Fibroblast of villous mesenchyme (primary cell): ENCODE data around the gene SLC25A17. TPM values are rescaled to one million over a fixed set of nuclear protein-coding genes. Genes with fewer than 3 reads are reported as not detected.
"Not testable (repeated sequence)": the region's sequence is repeated elsewhere in the genome, so short reads cannot be mapped to it uniquely, and the experiment has no call there.

ENCODE experiments used
- DNase-seq: peaks from one replicate; pipeline ENCODE4 v3.0.0-alpha.2; 2010; ENCODE audit warnings: low read depth
- H3K4me3 ChIP-seq: 2 replicates; pipeline ENCODE4 v1.5.1; 2011; ENCODE audit warnings: low read depth, mild to moderate bottlenecking, low read length
- total RNA-seq: library from RNA; depleted of rRNA; stranded (reverse); fragments of >200 nt; gene quantifications from 2 replicates; pipeline ENCODE4 v1.2.3, GENCODE V29; 2012
- TF ChIP-seq, protein P1 (sequence below): IDR thresholded peaks from 2 replicates; pipeline ENCODE4 v1.5.1; 2012; ENCODE audit warnings: low read depth, mild to moderate bottlenecking, low read length; ENCODE audit not compliant: insufficient read depth

SLC25A17 gene
- total RNA-seq, 1 donor = 23.7 TPM

DNA sequence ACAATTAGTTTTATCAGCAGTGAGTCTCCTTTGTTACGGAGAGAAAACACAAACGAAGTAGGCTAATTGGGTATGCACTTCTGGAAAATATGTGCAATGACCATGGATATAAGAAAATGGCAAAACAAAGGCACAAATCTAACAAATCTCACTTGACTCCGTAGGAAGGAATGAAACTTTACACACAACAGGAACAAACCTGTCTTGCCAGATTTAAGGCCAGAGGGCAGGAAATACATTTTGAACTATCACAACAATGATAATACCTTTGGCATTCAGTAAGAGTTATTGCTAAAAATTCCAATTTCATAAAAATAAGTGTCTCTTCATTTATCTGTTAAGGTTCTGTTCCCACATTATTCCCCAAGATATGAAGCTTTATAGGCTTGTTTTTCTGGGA lies 36.6 kb downstream of the SLC25A17 start:
- TF ChIP-seq, protein P1, sequence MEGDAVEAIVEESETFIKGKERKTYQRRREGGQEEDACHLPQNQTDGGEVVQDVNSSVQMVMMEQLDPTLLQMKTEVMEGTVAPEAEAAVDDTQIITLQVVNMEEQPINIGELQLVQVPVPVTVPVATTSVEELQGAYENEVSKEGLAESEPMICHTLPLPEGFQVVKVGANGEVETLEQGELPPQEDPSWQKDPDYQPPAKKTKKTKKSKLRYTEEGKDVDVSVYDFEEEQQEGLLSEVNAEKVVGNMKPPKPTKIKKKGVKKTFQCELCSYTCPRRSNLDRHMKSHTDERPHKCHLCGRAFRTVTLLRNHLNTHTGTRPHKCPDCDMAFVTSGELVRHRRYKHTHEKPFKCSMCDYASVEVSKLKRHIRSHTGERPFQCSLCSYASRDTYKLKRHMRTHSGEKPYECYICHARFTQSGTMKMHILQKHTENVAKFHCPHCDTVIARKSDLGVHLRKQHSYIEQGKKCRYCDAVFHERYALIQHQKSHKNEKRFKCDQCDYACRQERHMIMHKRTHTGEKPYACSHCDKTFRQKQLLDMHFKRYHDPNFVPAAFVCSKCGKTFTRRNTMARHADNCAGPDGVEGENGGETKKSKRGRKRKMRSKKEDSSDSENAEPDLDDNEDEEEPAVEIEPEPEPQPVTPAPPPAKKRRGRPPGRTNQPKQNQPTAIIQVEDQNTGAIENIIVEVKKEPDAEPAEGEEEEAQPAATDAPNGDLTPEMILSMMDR = no peak
- no peak overlapping the region for H3K4me3 ChIP-seq
- peak; percentile 19 for DNase-seq

DNA sequence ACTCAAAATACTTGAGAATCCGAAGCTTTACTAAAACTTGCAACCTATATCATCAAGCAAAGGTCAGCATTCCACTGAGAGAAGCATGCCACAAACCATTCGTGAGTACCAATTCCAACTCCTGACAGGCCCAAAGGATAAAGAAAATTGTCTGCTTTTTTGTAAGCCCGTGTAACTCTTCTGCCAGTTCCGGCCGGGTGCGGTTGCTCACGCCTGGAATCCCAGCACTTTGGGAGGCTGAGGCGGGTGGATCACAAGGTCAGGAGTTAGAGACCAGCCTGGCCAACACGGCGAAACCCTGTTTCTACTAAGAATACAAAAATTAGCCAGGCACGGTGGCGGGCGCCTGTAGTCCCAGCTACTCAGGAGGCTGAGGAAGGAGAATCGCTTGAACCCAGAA lies 37.4 kb downstream of the SLC25A17 start:
- DNase-seq = peak; percentile 14
- H3K4me3 ChIP-seq = not testable (repeated sequence)

DNA sequence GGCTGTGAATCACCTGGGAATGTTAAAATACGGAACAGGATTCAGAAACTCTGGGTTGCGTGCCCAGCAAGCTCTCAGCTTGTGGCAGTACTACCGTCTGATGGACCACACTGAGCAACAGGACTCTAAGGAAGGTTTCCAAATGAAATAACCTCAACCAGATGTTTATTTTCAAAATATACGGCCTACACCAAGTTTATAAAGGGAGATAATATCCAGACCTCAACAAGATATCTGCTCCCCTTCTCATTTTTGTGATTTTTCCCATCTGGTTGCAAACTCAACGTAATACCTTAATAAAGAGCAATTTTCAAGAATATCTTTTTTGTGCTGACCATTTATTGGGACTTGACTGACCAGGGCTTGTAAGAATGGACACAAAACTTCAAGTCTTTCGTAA lies 49.4 kb downstream of the SLC25A17 start:
- no peak overlapping the region for H3K4me3 ChIP-seq
- TF ChIP-seq, protein P1 = no peak
- DNase-seq = peak; percentile 58

DNA sequence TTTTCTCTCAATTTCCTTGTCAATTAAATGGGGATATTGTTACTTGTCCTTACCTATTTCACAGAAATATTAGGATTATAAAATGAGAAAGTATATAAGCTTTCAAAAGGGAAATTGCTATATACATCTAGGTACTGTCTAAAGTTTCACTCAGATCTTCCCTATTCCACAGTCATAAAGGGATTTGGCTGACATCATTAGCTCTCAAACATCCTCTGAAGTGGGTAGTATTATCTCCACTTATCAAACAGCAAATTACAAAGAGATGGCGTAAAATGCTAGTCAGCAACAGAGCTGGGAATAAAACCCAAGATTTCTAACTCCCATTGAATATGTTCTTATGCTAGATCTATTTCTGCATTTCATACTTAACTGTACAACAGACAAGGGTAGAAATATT lies 50.9 kb downstream of the SLC25A17 start:
- no peak overlapping the region for H3K4me3 ChIP-seq
- DNase-seq = no peak
- TF ChIP-seq, protein P1 = no peak

DNA sequence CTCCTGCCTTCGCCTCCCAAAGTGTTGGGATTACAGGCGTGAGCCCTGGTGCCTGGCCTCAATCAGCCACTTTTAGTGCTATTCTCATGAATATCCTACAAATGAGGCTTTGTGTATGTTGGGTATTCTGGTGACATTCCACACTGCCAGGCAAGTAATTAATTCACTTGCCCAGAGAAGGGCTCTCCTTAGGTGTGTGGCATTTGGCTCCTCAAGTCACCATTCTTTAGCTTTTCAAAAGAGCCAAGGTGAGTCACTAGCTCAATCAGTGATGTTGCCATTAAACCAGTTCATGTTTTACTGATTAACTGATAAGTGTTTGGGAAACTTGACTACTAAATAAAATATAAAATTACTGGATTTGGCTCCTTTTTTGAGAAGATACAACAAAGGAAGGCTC lies 52.2 kb downstream of the SLC25A17 start:
- no peak overlapping the region for H3K4me3 ChIP-seq
- DNase-seq = no peak
- TF ChIP-seq, protein P1 = no peak

DNA sequence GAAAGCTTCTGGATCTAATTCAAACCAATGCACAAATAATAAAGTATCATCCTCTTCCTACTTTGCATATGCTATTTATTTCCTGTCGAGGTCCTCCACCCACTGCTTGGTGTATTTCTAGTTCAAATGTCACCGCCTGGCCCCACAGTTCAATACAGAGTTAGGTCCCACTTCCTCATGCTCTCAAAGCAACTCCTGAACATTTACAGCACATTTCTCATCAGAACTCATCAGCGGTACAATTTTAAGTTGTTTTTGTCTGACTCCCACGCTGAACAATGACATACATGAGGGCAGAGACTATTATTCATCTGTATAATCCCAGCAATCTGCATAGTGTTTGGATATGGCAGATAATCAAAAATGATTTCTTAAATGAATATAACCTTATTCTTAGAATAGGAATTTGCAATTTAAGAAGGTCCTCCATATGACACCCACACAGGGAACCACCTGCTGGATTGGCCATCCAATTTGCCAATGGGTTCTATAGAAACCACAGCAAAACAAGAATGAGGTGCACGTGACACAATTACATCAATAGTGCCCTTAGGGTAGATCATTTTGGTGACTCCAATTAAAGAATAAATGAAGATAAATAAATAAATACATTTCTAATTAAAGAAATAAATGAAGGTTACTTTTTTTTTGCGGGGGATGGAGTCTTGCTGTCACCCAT lies 54.2 kb downstream of the SLC25A17 start:
- DNase-seq = peak; percentile 59
- no peak overlapping the region for H3K4me3 ChIP-seq
- TF ChIP-seq, protein P1 = no peak

DNA sequence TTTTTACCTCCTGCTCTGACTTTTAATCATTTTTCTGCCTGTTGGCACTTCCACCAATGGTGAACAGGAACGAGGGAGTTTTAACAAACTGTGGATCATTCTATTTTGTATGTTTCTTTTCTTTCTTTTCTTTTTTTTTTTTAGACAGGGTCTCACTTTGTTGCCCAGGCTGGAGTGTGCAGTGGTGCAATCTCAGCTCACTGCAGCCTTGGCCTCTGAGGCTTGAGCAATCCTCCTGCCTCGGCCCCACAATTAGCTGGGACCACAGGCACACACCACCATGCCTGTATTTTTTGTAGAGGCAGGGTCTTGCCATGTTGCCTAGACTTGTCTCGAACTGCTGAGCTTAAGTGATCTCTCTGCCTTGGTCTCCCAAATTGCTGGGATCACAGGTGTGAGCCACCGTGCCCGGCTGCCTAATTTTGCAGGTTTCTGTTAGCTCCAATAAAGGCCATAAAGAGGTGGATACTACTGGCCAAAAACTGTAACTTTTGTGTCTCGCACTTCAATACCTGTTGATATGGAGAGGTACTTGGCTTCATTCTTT lies 59.8 kb downstream of the SLC25A17 start:
- TF ChIP-seq, protein P1 = no peak
- no peak for DNase-seq
- no peak overlapping the region for H3K4me3 ChIP-seq

DNA sequence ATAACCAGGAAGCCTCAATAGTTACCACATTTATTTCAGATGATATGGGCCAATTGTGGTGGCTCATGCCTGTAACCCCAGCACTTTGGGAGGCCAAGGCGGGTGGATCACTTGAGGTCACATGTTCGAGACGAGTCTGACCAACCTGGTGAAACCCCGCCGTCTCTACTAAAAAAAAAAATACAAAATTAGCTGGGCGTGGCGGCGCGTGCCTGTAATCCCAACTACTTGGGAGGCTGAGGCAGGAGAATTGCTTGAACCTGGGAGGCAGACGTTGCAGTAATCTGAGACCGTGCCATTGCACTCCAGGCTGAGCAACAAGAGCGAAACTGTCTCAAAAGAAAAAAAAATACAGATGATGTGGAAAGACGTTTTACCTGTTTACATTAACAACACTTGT lies 60.3 kb downstream of the SLC25A17 start:
- not testable (repeated sequence) for DNase-seq, H3K4me3 ChIP-seq
